Measurements from ENCODE around the gene PLEKHG4. TPM values are rescaled to one million over a fixed set of nuclear protein-coding genes. Genes with fewer than 3 reads are reported as not detected.

Gene PLEKHG4
- total RNA-seq, 1 experiment from 2014 or later = 32.7 TPM

- TF ChIP-seq CTCF (IDR thresholded peaks at IDR 0.05; ENCODE audit: unreplicated experiment) = no peak
- Mint-ChIP-seq H3K27me3 (ENCODE audit: insufficient read depth, unreplicated experiment) (no peaks in the 10 kb centered on the region), H3K9me3 (ENCODE audit: unreplicated experiment) (no peaks in the 10 kb centered on the region), H3K4me3 (ENCODE audit: unreplicated experiment) (no peak overlapping the region), H3K4me1 (ENCODE audit: insufficient read depth, unreplicated experiment) (peaks cover 13% of the 10 kb centered on the region), H3K27ac (ENCODE audit: low read depth, unreplicated experiment) (no peak overlapping the region), H3K36me3 (ENCODE audit: insufficient read depth, unreplicated experiment) (peaks cover 48% of the 10 kb centered on the region)
- POLR2A ChIA-PET = interaction anchor here (0.8 to 4.2 kb wide), 3 partner anchors 9 to 18 kb away, joined by 3 to 22 read pairs (median 4); partner anchors contain the start of gene TMEM208
- intact Hi-C loops (cut with micrococcal nuclease) = no loop called here
- CTCF ChIA-PET = interaction anchor here (1.4 kb wide), 1 partner anchor 9 kb away, joined by 4 read pairs; the partner anchor contains the start of gene TMEM208
- peak; percentile 70 for DNase-seq (ENCODE audit: unreplicated experiment)
- BruUV-seq (replicated peaks) = no TSS peak
Observed at GRCh38 chr16:67236563-67237395, 42.6 kb upstream of the PLEKHG4 start.

DNA sequence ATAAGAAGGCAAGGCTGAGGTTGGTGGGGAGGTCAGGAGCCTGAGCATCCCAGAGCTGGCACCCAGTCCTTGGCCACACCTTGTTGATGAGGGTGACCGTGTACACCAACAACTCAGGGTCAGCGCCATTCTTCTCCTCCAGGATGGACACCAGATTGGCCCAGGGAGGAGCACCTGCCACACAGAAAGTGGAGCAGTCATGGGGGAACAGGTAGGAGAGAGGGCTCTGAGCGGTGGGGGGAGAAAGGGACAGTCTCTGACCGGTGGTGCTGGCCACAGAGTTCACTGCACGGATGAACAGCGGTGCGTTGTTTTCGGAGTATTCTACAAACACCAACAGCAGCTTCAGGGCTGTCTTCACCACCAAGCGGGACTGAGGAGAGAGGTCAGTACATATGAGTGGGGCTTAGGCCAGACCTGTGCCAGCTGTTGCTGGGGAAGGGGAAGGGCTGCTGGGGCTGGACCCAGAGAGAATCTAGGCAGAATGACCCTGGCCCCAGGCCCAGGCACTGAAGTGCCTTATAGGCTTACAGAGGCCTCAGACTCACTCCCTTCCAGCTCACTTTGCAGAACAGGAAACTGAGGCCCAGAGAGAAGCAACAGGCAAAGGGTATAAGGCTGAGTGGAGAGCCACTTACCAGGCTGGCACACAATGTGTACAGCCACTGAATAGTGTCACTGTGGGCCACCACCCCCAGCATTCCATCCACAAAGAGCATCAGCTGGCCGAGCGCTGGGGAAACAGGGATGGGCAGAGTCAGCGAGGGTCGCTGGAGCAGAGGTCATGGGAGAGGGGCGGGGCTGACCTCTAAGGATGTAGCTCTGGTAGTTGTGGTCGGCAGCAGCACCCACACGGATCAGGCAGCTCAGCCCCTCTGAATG is 41.7 kb upstream of the PLEKHG4 start:
- no peaks in the 10 kb centered on the region for H3K27me3 Mint-ChIP-seq (ENCODE audit: insufficient read depth, unreplicated experiment)
- H3K9me3 Mint-ChIP-seq (ENCODE audit: unreplicated experiment) = no peaks in the 10 kb centered on the region
- intact Hi-C loops (cut with micrococcal nuclease) = no loop called here
- DNase-seq (ENCODE audit: unreplicated experiment) = no peak
- no peak overlapping the region for H3K27ac Mint-ChIP-seq (ENCODE audit: low read depth, unreplicated experiment)
- TF ChIP-seq CTCF (IDR thresholded peaks at IDR 0.05; ENCODE audit: unreplicated experiment) = no peak
- POLR2A ChIA-PET = interaction anchor here (1.2 to 4.2 kb wide), 2 partner anchors 10 kb away, joined by 3 to 22 read pairs; partner anchors contain the start of genes FHOD1 and TMEM208
- peaks cover 39% of the 10 kb centered on the region for H3K36me3 Mint-ChIP-seq (ENCODE audit: insufficient read depth, unreplicated experiment)
- BruUV-seq (replicated peaks) = no TSS peak
- CTCF ChIA-PET = interaction anchor here (0.6 to 1.4 kb wide), 4 partner anchors 9 to 38 kb away, joined by 3 to 6 read pairs (median 4); partner anchors contain the start of gene TMEM208
- H3K4me3 Mint-ChIP-seq (ENCODE audit: unreplicated experiment) = no peak overlapping the region
- H3K4me1 Mint-ChIP-seq (ENCODE audit: insufficient read depth, unreplicated experiment) = peaks cover 16% of the 10 kb centered on the region

DNA sequence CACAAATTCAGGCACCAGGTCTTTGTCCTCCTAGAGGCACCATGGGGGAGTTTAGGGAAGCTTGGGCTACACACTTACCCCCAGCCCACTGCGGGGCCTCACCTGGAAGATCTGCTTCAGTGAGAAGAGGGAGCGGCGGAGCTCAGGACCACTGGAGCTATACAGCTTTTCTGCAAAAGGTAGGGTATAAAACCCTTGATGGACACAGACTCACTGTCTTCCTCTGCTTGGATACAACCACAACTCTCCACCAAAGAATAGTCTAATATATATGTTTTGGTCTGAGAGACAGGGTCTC is 41.1 kb upstream of the PLEKHG4 start:
- POLR2A ChIA-PET = interaction anchor here (1.2 to 4.2 kb wide), 2 partner anchors 9 to 11 kb away, joined by 3 to 22 read pairs; partner anchors contain the start of genes FHOD1 and TMEM208
- BruUV-seq (replicated peaks) = no TSS peak
- peaks cover 35% of the 10 kb centered on the region for H3K36me3 Mint-ChIP-seq (ENCODE audit: insufficient read depth, unreplicated experiment)

More for the DNA sequence above, 41.1 kb upstream of the PLEKHG4 start:
- Mint-ChIP-seq H3K27ac (ENCODE audit: low read depth, unreplicated experiment) (no peak overlapping the region), H3K9me3 (ENCODE audit: unreplicated experiment) (no peaks in the 10 kb centered on the region), H3K4me3 (ENCODE audit: unreplicated experiment) (no peak overlapping the region), H3K4me1 (ENCODE audit: insufficient read depth, unreplicated experiment) (peaks cover 18% of the 10 kb centered on the region), H3K27me3 (ENCODE audit: insufficient read depth, unreplicated experiment) (no peaks in the 10 kb centered on the region)
- CTCF ChIA-PET = interaction anchor here (0.6 to 1.2 kb wide), 3 partner anchors 8 to 38 kb away, joined by 3 to 6 read pairs (median 5); no protein-coding TSS in a partner anchor
- no peak for TF ChIP-seq CTCF (IDR thresholded peaks at IDR 0.05; ENCODE audit: unreplicated experiment)
- DNase-seq (ENCODE audit: unreplicated experiment) = no peak
- intact Hi-C loops (cut with micrococcal nuclease) = no loop called here

All from MCF 10A (cell line).